Neuronal stem cell (in vitro differentiated cells): Measurements from ENCODE around the gene FOXN1.

Source experiments
- DNase-seq: peaks from one replicate; pipeline ENCODE4 v3.0.0-alpha.2; 2013; ENCODE audit warnings: low spot score
- H2AFZ ChIP-seq: one replicate; pipeline ENCODE4 v1.6.1; 2013; ENCODE audit warnings: mild to moderate bottlenecking, low read length, inconsistent platforms
- H2AK5ac ChIP-seq: 2 replicates; pipeline ENCODE4 v1.6.1; 2013; ENCODE audit warnings: low read depth, mild to moderate bottlenecking, inconsistent platforms, low read length, moderate library complexity, mixed read lengths
- H2BK120ac ChIP-seq: 2 replicates; pipeline ENCODE4 v1.6.1; 2013; ENCODE audit warnings: low read depth, mild to moderate bottlenecking, inconsistent platforms, low read length, moderate library complexity, mixed read lengths
- H2BK12ac ChIP-seq: one replicate; pipeline ENCODE4 v1.6.1; 2013; ENCODE audit warnings: low read length, inconsistent platforms
- H2BK15ac ChIP-seq: 2 replicates; pipeline ENCODE4 v1.6.1; 2013; ENCODE audit warnings: mild to moderate bottlenecking, low read length, inconsistent platforms, mixed read lengths
- H2BK5ac ChIP-seq: one replicate; pipeline ENCODE4 v1.6.1; 2013; ENCODE audit warnings: inconsistent platforms, mild to moderate bottlenecking, low read length, moderate library complexity
- H3K14ac ChIP-seq: one replicate; pipeline ENCODE4 v1.6.1; 2013; ENCODE audit warnings: low read length, inconsistent platforms
- H3K18ac ChIP-seq: 2 replicates; pipeline ENCODE4 v1.6.1; 2013; ENCODE audit warnings: low read length, inconsistent platforms
- H3K23ac ChIP-seq: 2 replicates; pipeline ENCODE4 v1.6.1; 2013; ENCODE audit warnings: low read depth, mild to moderate bottlenecking, mixed read lengths, low read length, inconsistent platforms; ENCODE audit not compliant: poor library complexity
- H3K27ac ChIP-seq: replicated peaks from 3 replicates; pipeline ENCODE4 v1.5.1; 2013; ENCODE audit warnings: low read length, inconsistent platforms
- H3K27me3 ChIP-seq, 3 experiments: 2 replicates each; pipeline ENCODE4 v1.6.1; 2013; ENCODE audit warnings: low read length in 3 of 3, mild to moderate bottlenecking in 2 of 3, inconsistent platforms in 1 of 3, low read depth in 1 of 3, mixed read lengths in 1 of 3, moderate library complexity in 1 of 3; ENCODE audit not compliant: control insufficient read depth in 3 of 3, insufficient read depth in 3 of 3
- H3K36me3 ChIP-seq, 2 donors: replicated peaks in 1 of 2; 2 replicates each; pipeline ENCODE4 v1.6.1; 2013; ENCODE audit warnings: low read length in 2 of 2; ENCODE audit not compliant: control insufficient read depth in 2 of 2, insufficient read depth in 2 of 2
- H3K4ac ChIP-seq: 2 replicates; pipeline ENCODE4 v1.6.1; 2013; ENCODE audit warnings: inconsistent platforms, mild to moderate bottlenecking, low read length, moderate library complexity
- H3K4me1 ChIP-seq, 2 donors: 1 replicate in 1 of 2; 2 replicates in 1 of 2; pipeline ENCODE4 v1.6.1; 2013; ENCODE audit warnings: low read length in 2 of 2, low read depth in 1 of 2; ENCODE audit not compliant: control insufficient read depth in 2 of 2, insufficient read depth in 1 of 2
- H3K4me2 ChIP-seq: one replicate; pipeline ENCODE4 v1.6.1; 2013; ENCODE audit warnings: mild to moderate bottlenecking, low read length, inconsistent platforms; ENCODE audit not compliant: insufficient read depth, poor library complexity, severe bottlenecking
- H3K4me3 ChIP-seq, 2 donors: 2 replicates each; pipeline ENCODE4 v1.5.1; 2013; ENCODE audit warnings: low read length in 2 of 2, mild to moderate bottlenecking in 2 of 2, inconsistent platforms in 1 of 2, moderate library complexity in 1 of 2
- H3K79me1 ChIP-seq: one replicate; pipeline ENCODE4 v1.6.1; 2013; ENCODE audit warnings: low read depth, mild to moderate bottlenecking, inconsistent platforms, low read length, moderate library complexity
- H3K9ac ChIP-seq: one replicate; pipeline ENCODE4 v1.6.1; 2013; ENCODE audit warnings: mild to moderate bottlenecking, low read depth, low read length, inconsistent platforms; ENCODE audit not compliant: poor library complexity
- H3K9me3 ChIP-seq, 2 donors: replicated peaks in 1 of 2; 2 replicates each; pipeline versions ENCODE3 to v1.6.1; 2013; ENCODE audit warnings: low read length in 2 of 2, mild to moderate bottlenecking in 2 of 2, inconsistent platforms in 1 of 2, low read depth in 1 of 2, mixed read lengths in 1 of 2, moderate library complexity in 1 of 2; ENCODE audit not compliant: control insufficient read depth in 2 of 2, insufficient read depth in 1 of 2
- H4K8ac ChIP-seq: one replicate; pipeline ENCODE4 v1.6.1; 2013; ENCODE audit warnings: low read depth, mild to moderate bottlenecking, inconsistent platforms, low read length, moderate library complexity
- H4K91ac ChIP-seq: one replicate; pipeline ENCODE4 v1.6.1; 2013; ENCODE audit warnings: low read length, low read depth, mild to moderate bottlenecking, inconsistent platforms; ENCODE audit not compliant: poor library complexity
- WGBS, 2 donors: extraction: QIAGEN DNeasy Blood & Tissue Kit; methylation state at CpG; one replicate each; pipeline ENCODE4 v1.1.7; 2013; ENCODE audit warnings: missing lambda C conversion rate in 2 of 2, mixed read lengths in 1 of 2; ENCODE audit not compliant: insufficient read length in 2 of 2, insufficient replicate concordance in 1 of 2; ENCODE audit errors: extremely low coverage in 2 of 2; 5-methylcytosine and 5-hydroxymethylcytosine counted together

FOXN1 gene

DNA sequence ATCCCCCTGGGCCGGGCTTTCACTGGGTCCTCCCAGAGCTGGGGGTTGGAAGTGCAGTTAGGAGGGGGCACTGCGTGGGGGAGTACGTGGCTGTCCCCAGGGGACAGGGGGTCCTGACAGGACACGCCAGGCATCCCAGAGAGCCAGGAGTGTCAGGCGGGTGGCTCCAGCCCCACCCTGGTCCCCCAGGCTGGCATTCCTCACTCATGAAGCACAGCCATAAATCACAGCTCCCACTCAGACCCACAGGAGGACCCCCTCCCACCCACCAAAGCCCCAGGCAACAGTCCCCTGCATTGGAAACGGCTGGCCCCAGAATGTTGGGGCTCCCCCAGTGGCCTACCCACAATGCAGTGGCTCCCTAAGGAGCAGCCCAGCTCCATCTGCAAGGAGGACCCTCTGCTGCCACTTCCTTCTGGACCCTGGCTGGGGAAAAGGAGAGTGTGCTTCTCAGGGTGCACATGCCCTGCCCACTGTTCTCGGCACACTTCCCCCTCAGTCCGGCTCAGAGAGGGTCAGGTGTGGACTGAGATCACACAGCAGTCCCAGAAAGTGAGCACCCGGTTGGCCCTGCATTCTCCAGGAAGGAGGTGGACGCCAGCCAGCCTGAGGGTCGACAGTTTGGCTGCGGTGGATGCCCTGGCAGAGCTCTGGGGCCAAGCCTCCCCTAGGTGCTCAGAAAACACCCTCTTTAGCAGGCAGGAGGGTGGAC, 7.3 kb upstream of the FOXN1 start:
- H2BK120ac ChIP-seq: no peak overlapping the region
- H3K27ac ChIP-seq: no peak overlapping the region
- peak overlapping the region; percentile 45 for H2AK5ac ChIP-seq
- H2BK12ac ChIP-seq: no peak overlapping the region
- H4K8ac ChIP-seq: no peak overlapping the region
- H3K4me3 ChIP-seq: no peak overlapping the region
- peaks cover 0 to 6% of the 10 kb centered on the region in 2 donors for H3K4me1 ChIP-seq
- H2AFZ ChIP-seq: no peak overlapping the region
- H4K91ac ChIP-seq: no peak overlapping the region
- H3K14ac ChIP-seq: peak overlapping the region; percentile 22
- H3K4me2 ChIP-seq: no peak overlapping the region
- no peaks in the 10 kb centered on the region for H3K9me3 ChIP-seq
- no CpG with 5 or more reads among the region's 12 CpGs for WGBS, 2 donors
- H3K9ac ChIP-seq: no peak overlapping the region
- H2BK15ac ChIP-seq: peak overlapping the region; percentile 52
- no peaks in the 10 kb centered on the region for H3K36me3 ChIP-seq
- H2BK5ac ChIP-seq: no peak overlapping the region
- H3K4ac ChIP-seq: no peak overlapping the region
- H3K79me1 ChIP-seq: no peaks in the 10 kb centered on the region
- H3K23ac ChIP-seq: peak overlapping the region; percentile 8
- peaks cover 0 to 32% (median 0%) of the 10 kb centered on the region in 3 experiments for H3K27me3 ChIP-seq
- DNase-seq: no peak
- peak overlapping the region; percentile 13 for H3K18ac ChIP-seq

- no peak overlapping the region for H2BK5ac ChIP-seq
- H2AK5ac ChIP-seq: peak overlapping the region; percentile 45
- H3K4me1 ChIP-seq: peaks cover 0 to 6% of the 10 kb centered on the region in 2 donors
- H3K4me2 ChIP-seq: no peak overlapping the region
- no peak overlapping the region for H3K9ac ChIP-seq
- no peaks in the 10 kb centered on the region for H3K9me3 ChIP-seq
- peak overlapping the region; percentile 39 for H3K4ac ChIP-seq
- no peak overlapping the region for H4K91ac ChIP-seq
- no peak overlapping the region for H3K27ac ChIP-seq
- H3K27me3 ChIP-seq: peaks cover 0 to 32% (median 0%) of the 10 kb centered on the region in 3 experiments
- H3K14ac ChIP-seq: peak overlapping the region; percentile 22
- H2BK120ac ChIP-seq: no peak overlapping the region
- no peak overlapping the region for H2AFZ ChIP-seq
- no peaks in the 10 kb centered on the region for H3K36me3 ChIP-seq
- no CpG with 5 or more reads among the region's 9 CpGs for WGBS, 2 donors
- no peak for DNase-seq
- peak overlapping the region; percentile 11 for H3K18ac ChIP-seq
- no peak overlapping the region for H4K8ac ChIP-seq
- no peaks in the 10 kb centered on the region for H3K79me1 ChIP-seq
- H2BK12ac ChIP-seq: no peak overlapping the region
- peak overlapping the region; percentile 52 for H2BK15ac ChIP-seq
- H3K23ac ChIP-seq: no peak overlapping the region
- no peak overlapping the region for H3K4me3 ChIP-seq
Measured at GRCh38 chr17:28499364-28499664, 6.8 kb upstream of the FOXN1 start.

DNA sequence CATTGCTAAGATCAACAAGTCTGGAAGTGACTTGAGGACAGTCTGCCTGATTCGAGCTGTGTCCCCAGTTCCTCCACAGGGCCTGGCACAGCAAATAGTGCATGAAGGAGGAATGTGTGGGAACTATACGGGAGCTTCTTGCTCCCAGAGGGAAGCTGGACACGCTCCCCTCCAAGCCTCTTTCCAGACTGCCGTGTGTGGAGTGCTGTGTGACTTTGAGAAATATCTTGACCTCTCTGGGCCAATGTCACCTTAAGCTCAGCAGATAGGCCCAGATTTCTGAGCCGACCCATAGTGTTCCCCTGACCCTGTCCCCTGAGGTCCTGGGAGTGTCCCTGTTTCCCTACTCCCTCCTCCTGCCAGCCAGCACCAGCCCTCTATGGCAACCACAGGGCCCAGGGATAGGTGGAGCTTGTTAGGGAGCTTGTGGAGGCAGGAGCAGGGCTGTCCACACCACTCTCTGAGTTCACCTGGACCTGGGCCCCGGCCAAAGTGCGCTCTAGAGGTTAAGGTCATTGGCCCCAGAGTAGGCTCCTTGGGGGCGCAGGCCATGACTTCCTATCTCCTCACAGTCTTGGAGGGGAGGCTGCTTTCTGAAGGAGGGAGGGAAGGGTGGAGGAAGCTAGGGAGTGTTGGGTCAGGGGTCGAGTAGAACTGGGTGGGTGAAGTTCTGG, 6.3 kb upstream of the FOXN1 start:
- WGBS, 2 donors: no CpG with 5 or more reads among the region's 9 CpGs
- Histone ChIP-seq H2BK12ac (no peak overlapping the region), H4K91ac (no peak overlapping the region), H2BK120ac (no peak overlapping the region), H2BK15ac (no peak overlapping the region), H3K4me3 (no peak overlapping the region), H3K27me3 (peaks cover 0 to 34% (median 0%) of the 10 kb centered on the region in 3 experiments), H3K79me1 (no peaks in the 10 kb centered on the region), H2AFZ (no peak overlapping the region), H3K9ac (no peak overlapping the region), H3K23ac (no peak overlapping the region), H2BK5ac (no peak overlapping the region), H3K18ac (peak overlapping the region; percentile 11), H3K4me2 (no peak overlapping the region), H3K4me1 (peaks cover 0 to 6% of the 10 kb centered on the region in 2 donors), H3K36me3 (no peaks in the 10 kb centered on the region), H3K9me3 (no peaks in the 10 kb centered on the region), H3K14ac (no peak overlapping the region), H3K27ac (no peak overlapping the region), H2AK5ac (no peak overlapping the region), H4K8ac (no peak overlapping the region), H3K4ac (no peak overlapping the region)
- DNase-seq: no peak

DNA sequence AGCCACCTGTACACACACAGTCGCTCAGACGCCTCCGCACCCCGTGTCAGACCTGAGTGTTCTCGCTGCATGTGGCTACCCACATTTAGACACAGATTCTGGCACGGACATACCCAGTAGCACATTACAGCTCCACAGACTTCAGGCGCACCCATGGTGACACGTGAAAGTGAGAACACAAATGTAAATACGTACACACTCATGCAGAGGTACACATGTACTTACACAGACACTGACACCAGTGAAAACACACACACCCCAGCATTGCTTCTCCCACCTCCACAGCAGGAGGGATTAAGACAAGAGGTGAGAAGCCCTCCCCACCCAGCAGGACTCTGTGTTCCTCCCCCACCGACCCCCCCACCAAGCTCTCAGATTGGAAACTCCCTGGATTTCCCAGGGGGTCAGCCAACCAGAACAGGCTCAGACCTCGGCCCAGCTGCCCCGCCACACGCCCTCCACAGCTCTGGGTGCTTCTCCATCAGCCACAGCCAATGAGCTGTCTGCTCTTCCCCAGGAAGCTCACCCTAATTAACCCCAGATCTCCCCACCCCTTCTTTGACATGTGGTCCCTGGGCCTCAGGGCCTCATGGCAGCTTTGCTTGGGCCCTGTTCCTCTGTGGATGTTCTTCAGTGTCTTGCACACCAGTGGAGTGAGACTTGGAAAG, 5.3 kb upstream of the FOXN1 start:
- no peak overlapping the region for H4K91ac ChIP-seq
- H3K23ac ChIP-seq: no peak overlapping the region
- WGBS, 2 donors: no CpG with 5 or more reads among the region's 13 CpGs
- no peak overlapping the region for H2AFZ ChIP-seq
- H3K79me1 ChIP-seq: no peaks in the 10 kb centered on the region
- no peak overlapping the region for H2BK5ac ChIP-seq
- H3K9ac ChIP-seq: no peak overlapping the region
- H3K4me3 ChIP-seq: no peak overlapping the region
- no peak overlapping the region for H2BK12ac ChIP-seq
- H3K14ac ChIP-seq: no peak overlapping the region
- H3K27ac ChIP-seq: no peak overlapping the region
- H3K18ac ChIP-seq: no peak overlapping the region
- no peak overlapping the region for H2BK120ac ChIP-seq
- DNase-seq: no peak
- no peak overlapping the region for H4K8ac ChIP-seq
- H3K36me3 ChIP-seq: no peaks in the 10 kb centered on the region
- H3K4me1 ChIP-seq: peaks cover 0 to 6% of the 10 kb centered on the region in 2 donors
- H3K4me2 ChIP-seq: no peak overlapping the region
- no peak overlapping the region for H2BK15ac ChIP-seq
- no peaks in the 10 kb centered on the region for H3K9me3 ChIP-seq
- H3K27me3 ChIP-seq: peaks cover 0 to 44% (median 0%) of the 10 kb centered on the region in 3 experiments
- no peak overlapping the region for H2AK5ac ChIP-seq
- H3K4ac ChIP-seq: no peak overlapping the region
